Prostate gland (tissue), 2 donors: ENCODE data around the gene NTRK2. TPM values are rescaled to one million over a fixed set of nuclear protein-coding genes. Genes with fewer than 3 reads are reported as not detected.
A peak's percentile ranks its signal among the peaks of the same experiment; 100 is the strongest.
"Not testable (repeated sequence)": the region's sequence is repeated elsewhere in the genome, so short reads cannot be mapped to it uniquely, and the experiment has no call there.

Experiments used
- DNase-seq: peaks from one replicate; pipeline ENCODE4 v3.0.0-alpha.2; 2019; ENCODE audit warnings: low spot score
- H3K27ac ChIP-seq, 2 donors: fragments of 200-600 bp; sonication (generic); 2 replicates each; pipeline ENCODE4 v1.5.1; 2017 to 2019
- H3K27me3 ChIP-seq: fragments of 200-600 bp; sonication (generic); replicated peaks from 2 replicates; pipeline ENCODE4 v1.5.1; 2019; ENCODE audit not compliant: insufficient read depth
- H3K36me3 ChIP-seq, 2 donors: fragments of 200-600 bp; sonication (generic); 1 replicate in 1 of 2; 2 replicates in 1 of 2; pipeline versions ENCODE4 v1.5.1 to v1.8.1; 2017 to 2019
- H3K4me1 ChIP-seq: fragments of 200-600 bp; sonication (generic); replicated peaks from 2 replicates; pipeline ENCODE4 v1.5.1; 2019
- H3K4me3 ChIP-seq, 2 donors: fragments of 200-600 bp; sonication (generic); 2 replicates each; pipeline ENCODE4 v1.5.1; 2017 to 2019
- H3K9me3 ChIP-seq: fragments of 200-600 bp; sonication (generic); 2 replicates; pipeline ENCODE4 v1.5.1; 2017
- POLR2A ChIP-seq: fragments of 450-650 bp; IDR thresholded peaks from one replicate; pipeline ENCODE4 v1.6.1; 2016; ENCODE audit warnings: antibody characterized with exemption, mild to moderate bottlenecking
- POLR2AphosphoS5 ChIP-seq: sonication (generic); formaldehyde crosslinking; IDR thresholded peaks from one replicate; pipeline ENCODE4 v1.6.1; 2017; ENCODE audit warnings: antibody characterized with exemption
- WGBS: methylation state at CpG from one replicate; pipeline ENCODE4 v1.1.5; 2018; 5-methylcytosine and 5-hydroxymethylcytosine counted together
- intact Hi-C: fragments of 100-400 bp; cut with DNase I; formaldehyde crosslinking; loops from one replicate; pipeline ENCODE4 v1.14.2; 2022
- total RNA-seq, 2 donors: library from RNA; depleted of rRNA; stranded (reverse); fragments of >200 nt; gene quantifications; one replicate each; pipeline ENCODE4 v1.1.0, GENCODE V29; 2016
- TF ChIP-seq, protein P1 (sequence below), 4 experiments: fragments of 200-600 bp in 2 of 4; fragments of 450-650 bp in 2 of 4; sonication (generic) in 2 of 4; IDR thresholded peaks; 1 replicate in 3 of 4; 2 replicates in 1 of 4; pipeline ENCODE4 v1.5.1; 2016 to 2019; ENCODE audit warnings: antibody characterized with exemption in 4 of 4, mild to moderate bottlenecking in 2 of 4, moderate library complexity in 2 of 4

NTRK2 gene
- total RNA-seq, 2 donors from 2014 or later = 2.3 to 11.1 TPM

DNA sequence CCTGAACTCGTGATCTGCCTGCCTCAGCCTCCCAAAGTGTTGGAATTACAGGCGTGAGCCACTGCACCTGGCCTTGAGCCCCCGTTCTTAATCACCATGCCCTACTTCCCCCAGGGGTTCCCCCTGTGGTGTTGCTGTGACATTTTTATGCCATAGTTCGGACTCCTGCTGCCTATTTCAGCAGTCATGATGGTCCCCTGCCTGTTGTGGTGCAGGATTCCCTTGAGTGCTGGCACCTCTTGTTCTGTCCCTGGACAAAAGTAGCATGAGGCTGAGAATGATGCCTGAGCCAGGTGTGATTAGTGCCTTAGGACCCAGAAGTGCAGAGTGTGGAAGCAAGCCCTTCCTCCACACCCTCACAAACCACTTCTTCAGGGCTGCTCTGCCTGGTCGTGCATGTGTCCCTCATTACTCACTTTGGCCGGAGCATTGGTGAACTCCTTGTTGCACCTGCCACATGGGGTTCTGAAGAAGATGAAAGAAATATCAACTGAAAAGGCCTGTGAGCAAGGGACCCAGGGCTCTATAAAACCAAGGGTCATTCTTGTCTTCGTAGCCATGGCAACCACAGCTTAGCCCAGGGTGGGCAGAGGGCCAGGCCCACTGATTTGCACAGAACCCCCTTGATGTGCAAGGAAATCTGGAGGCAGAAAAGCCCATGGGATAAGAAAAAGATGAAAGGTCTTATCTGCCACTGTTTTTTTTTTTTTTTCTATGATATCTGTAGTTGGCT lies 228.0 kb downstream of the NTRK2 start:
- intact Hi-C loops = no loop called here
- 98% methylated on average over 7 of the region's 7 CpGs for WGBS
- Histone ChIP-seq H3K27me3 (no peaks in the 10 kb centered on the region), H3K9me3 (no peaks in the 10 kb centered on the region), H3K4me1 (no peaks in the 10 kb centered on the region), H3K36me3 (no peaks in the 10 kb centered on the region), H3K27ac (no peak overlapping the region), H3K4me3 (no peak overlapping the region)
- no peak for TF ChIP-seq POLR2A
- no peak for TF ChIP-seq POLR2AphosphoS5
- TF ChIP-seq, protein P1, sequence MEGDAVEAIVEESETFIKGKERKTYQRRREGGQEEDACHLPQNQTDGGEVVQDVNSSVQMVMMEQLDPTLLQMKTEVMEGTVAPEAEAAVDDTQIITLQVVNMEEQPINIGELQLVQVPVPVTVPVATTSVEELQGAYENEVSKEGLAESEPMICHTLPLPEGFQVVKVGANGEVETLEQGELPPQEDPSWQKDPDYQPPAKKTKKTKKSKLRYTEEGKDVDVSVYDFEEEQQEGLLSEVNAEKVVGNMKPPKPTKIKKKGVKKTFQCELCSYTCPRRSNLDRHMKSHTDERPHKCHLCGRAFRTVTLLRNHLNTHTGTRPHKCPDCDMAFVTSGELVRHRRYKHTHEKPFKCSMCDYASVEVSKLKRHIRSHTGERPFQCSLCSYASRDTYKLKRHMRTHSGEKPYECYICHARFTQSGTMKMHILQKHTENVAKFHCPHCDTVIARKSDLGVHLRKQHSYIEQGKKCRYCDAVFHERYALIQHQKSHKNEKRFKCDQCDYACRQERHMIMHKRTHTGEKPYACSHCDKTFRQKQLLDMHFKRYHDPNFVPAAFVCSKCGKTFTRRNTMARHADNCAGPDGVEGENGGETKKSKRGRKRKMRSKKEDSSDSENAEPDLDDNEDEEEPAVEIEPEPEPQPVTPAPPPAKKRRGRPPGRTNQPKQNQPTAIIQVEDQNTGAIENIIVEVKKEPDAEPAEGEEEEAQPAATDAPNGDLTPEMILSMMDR (IDR thresholded peaks at IDR 0.05) = no peak
- DNase-seq = no peak

DNA sequence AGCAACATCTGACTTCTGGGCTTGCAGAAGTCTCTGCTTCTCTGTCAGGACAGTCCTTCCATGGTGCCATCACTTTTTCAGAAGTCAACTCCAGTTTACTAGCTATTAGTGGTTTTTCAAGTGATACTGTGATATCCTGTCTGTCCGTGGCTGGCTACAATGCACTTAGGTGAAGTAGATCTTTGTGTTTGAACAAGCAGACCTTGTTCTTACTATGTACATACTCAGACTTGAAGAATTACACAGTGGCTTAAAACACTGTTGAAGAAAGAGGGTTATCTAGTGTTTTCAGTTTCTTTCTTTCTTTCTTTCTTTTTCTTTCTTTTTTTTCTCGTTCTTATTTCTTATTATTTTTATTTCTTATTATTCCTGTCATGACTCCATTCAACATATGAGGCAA lies 228.7 kb downstream of the NTRK2 start:
- no peak overlapping the region for H3K4me3 ChIP-seq
- DNase-seq = no peak
- H3K4me1 ChIP-seq = no peaks in the 10 kb centered on the region
- intact Hi-C loops = no loop called here
- no peaks in the 10 kb centered on the region for H3K27me3 ChIP-seq
- no peaks in the 10 kb centered on the region for H3K9me3 ChIP-seq
- no peak overlapping the region for H3K27ac ChIP-seq
- 53% methylated on average over 2 of the region's 2 CpGs for WGBS
- no peaks in the 10 kb centered on the region for H3K36me3 ChIP-seq
- TF ChIP-seq POLR2AphosphoS5 (peak; percentile 10), POLR2A (no peak)

DNA sequence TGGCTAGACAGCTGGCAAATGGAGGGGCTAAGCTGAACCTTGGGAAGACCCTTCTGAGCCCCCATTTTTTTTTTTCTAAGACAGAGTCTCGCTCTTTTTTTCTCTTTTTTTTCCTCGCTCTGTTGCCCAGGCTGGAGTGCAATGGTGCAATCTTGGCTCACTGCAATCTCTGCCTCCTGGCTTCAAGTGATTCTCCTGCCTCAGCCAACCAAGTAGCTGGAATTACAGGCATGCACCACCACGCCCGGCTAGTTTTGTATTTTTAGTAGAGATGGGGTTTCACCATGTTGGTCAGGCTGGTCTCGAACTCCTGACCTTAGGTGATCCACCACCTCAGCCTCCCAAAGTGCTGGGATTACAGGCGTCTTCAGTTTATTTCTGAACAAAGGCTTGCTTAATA lies 229.1 kb downstream of the NTRK2 start:
- DNase-seq, H3K36me3 ChIP-seq, H3K27me3 ChIP-seq, H3K4me3 ChIP-seq, H3K9me3 ChIP-seq, H3K27ac ChIP-seq, H3K4me1 ChIP-seq, intact Hi-C loops: not testable (repeated sequence)
- 82% methylated on average over 6 of the region's 6 CpGs for whole genome bisulfite sequencing

DNA sequence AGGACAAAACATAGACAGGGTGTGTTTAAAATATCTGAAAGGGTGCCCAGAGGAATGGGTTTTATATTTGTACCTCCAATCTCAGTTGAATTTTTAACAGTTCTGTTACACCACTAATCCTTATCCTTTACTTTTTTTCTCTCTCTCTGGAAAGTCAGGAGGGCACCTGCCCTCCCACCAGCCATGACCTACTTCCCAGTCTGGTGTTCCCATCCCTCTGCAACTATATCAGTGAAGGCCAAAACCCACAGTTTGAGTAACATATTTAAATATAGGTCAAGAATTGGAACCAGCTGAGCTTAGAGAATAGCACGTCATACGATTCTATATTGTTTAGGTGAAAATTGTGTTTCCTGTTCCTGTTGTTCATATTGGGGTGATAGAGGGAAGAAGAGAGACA lies 229.8 kb downstream of the NTRK2 start:
- TF ChIP-seq, protein P1 (IDR thresholded peaks at IDR 0.05) = no peak
- TF ChIP-seq POLR2A (no peak), POLR2AphosphoS5 (no peak)
- no peaks in the 10 kb centered on the region for H3K4me1 ChIP-seq
- intact Hi-C loops = no loop called here
- no peaks in the 10 kb centered on the region for H3K9me3 ChIP-seq
- 95% methylated on average over 2 of the region's 2 CpGs for WGBS
- no peak for DNase-seq
- H3K4me3 ChIP-seq = no peak overlapping the region
- no peaks in the 10 kb centered on the region for H3K36me3 ChIP-seq
- H3K27ac ChIP-seq = no peak overlapping the region
- H3K27me3 ChIP-seq = no peaks in the 10 kb centered on the region

DNA sequence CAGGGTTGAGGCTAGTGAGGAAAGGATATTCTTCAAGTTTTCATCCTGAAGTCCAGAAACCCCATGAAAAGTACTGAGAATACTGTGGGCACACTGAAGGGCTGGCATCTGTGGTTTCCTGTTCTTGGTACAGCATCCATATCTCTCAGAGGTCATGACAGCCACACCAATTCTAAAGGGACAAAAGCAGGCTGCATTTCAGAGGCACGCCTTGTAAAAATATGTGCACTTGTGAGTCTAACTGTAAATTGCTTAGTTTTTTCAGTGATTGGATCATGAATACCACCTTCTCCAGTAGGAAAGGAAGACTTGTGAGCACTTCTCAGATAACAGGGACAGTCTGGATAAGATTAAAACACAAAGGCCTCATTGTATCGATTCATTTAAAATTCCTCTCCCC lies 230.9 kb downstream of the NTRK2 start:
- intact Hi-C loops = no loop called here
- Histone ChIP-seq H3K4me1 (no peaks in the 10 kb centered on the region), H3K27me3 (no peaks in the 10 kb centered on the region), H3K36me3 (no peaks in the 10 kb centered on the region), H3K27ac (no peak overlapping the region), H3K4me3 (no peak overlapping the region), H3K9me3 (no peaks in the 10 kb centered on the region)
- no peak for DNase-seq
- 88% methylated on average over 2 of the region's 2 CpGs for WGBS
- no peak for TF ChIP-seq POLR2A
- TF ChIP-seq POLR2AphosphoS5 = no peak
- TF ChIP-seq, protein P1 (IDR thresholded peaks at IDR 0.05) = no peak

DNA sequence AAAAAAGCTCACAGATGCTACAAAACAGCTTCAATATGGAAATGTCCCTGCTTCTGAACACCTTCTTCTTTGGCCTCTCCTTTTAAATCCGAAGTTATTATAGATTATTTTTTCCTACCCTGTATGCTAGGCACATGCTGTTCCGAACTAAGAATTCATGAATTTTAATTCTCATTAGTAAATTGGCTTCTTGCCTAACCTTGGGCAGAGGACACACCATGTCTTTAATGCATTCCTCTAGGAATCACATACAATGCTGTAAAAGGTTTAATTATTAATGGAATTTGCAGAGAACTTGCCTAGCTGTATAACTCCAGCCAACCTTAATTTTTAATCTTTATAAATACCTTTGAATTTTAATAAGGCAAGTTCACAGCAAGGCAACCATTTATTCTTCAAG lies 234.4 kb downstream of the NTRK2 start:
- H3K27me3 ChIP-seq = no peaks in the 10 kb centered on the region
- DNase-seq = no peak
- no peaks in the 10 kb centered on the region for H3K36me3 ChIP-seq
- no peak overlapping the region for H3K4me3 ChIP-seq
- H3K27ac ChIP-seq = no peak overlapping the region
- no peaks in the 10 kb centered on the region for H3K9me3 ChIP-seq
- WGBS = 65% methylated on average over 2 of the region's 2 CpGs
- H3K4me1 ChIP-seq = no peaks in the 10 kb centered on the region
- intact Hi-C loops = no loop called here
- TF ChIP-seq POLR2A (no peak), POLR2AphosphoS5 (no peak)
- TF ChIP-seq, protein P1 (IDR thresholded peaks at IDR 0.05) = no peak
